K562 (cell line): ENCODE results near the gene EDN2. TPM values are rescaled to one million over a fixed set of nuclear protein-coding genes. Genes with fewer than 3 reads are reported as not detected.

Source experiments
- CREM ChIP-seq: IDR thresholded peaks from 2 replicates; pipeline ENCODE4 v1.6.1; 2014; ENCODE audit warnings: antibody characterized with exemption, low read depth
- FOXA3 ChIP-seq, 2 experiments: fragments of 450-650 bp in 1 of 2; sonication (generic) in 1 of 2; formaldehyde crosslinking; IDR thresholded peaks in 1 of 2; conservative IDR thresholded peaks in 1 of 2; 2 replicates each; pipeline versions ENCODE4 v1.4.0 to v1.8.0; 2020 to 2022; ENCODE audit warnings: mild to moderate bottlenecking in 2 of 2, missing genetic modification reagents in 1 of 2
- FUS ChIP-seq: fragments of 200-400 bp; formaldehyde crosslinking; optimal IDR thresholded peaks from 2 replicates; pipeline ENCODE3; 2017; ENCODE audit warnings: low read depth, low read length
- HDAC2 ChIP-seq: fragments of 450-650 bp; IDR thresholded peaks from 2 replicates; pipeline ENCODE4 v1.6.1; 2016; ENCODE audit warnings: mild to moderate bottlenecking
- POLR2AphosphoS2 ChIP-seq: IDR thresholded peaks from 2 replicates; pipeline ENCODE4 v1.6.1; 2012; ENCODE audit warnings: low read length, improper control_type of control experiment
- SIRT6 ChIP-seq: IDR thresholded peaks from one replicate; pipeline ENCODE4 v1.6.1; 2012; ENCODE audit warnings: low read depth, mild to moderate bottlenecking, control low read depth, inconsistent platforms, low read length, moderate library complexity
- ZC3H8 ChIP-seq: fragments of 450-650 bp; IDR thresholded peaks from 2 replicates; pipeline ENCODE4 v1.6.1; 2017
- ZKSCAN3 ChIP-seq: fragments of 250-450 bp; sonication (Bioruptor Pico); IDR thresholded peaks from 2 replicates; pipeline ENCODE4 v1.4.0; 2020
- ZNF316 ChIP-seq: fragments of 450-650 bp; IDR thresholded peaks from 2 replicates; pipeline ENCODE4 v1.6.1; 2016
- polyA plus RNA-seq, 8 experiments: library from polyadenylated mRNA; depleted of rRNA in 4 of 8; stranded (reverse) in 5 of 8; unstranded in 3 of 8; fragments of >200 nt; fragmentation: Nextera tagmentation in 2 of 8; fragmentation: Illumina TruSeq in 1 of 8; extraction: Ambion mirVana in 2 of 8; extraction: Trizol in 1 of 8; gene quantifications; 2 replicates each; pipeline versions ENCODE4 v1.2.1 to v1.2.3, GENCODE V29; 2011 to 2014; ENCODE audit warnings: inconsistent platforms in 1 of 8, missing spikeins in 1 of 8
- total RNA-seq, 7 experiments: library from RNA; depleted of rRNA in 6 of 7; stranded (reverse); fragments of >200 nt in 6 of 7; fragmentation: Illumina TruSeq in 2 of 7; extraction: Trizol in 2 of 7; gene quantifications; 2 replicates each; pipeline versions ENCODE4 v1.2.1 to v1.2.3, GENCODE V29; 2011 to 2021; ENCODE audit warnings: low replicate concordance in 1 of 7
- TF ChIP-seq, protein P1 (sequence below): fragments of 450-650 bp; IDR thresholded peaks from 2 replicates; pipeline ENCODE4 v1.7.0; 2016; ENCODE audit warnings: borderline replicate concordance
- TF ChIP-seq, protein P2 (sequence below): sonication (generic); formaldehyde crosslinking; IDR thresholded peaks from 2 replicates; pipeline ENCODE4 v1.4.0; 2020; ENCODE audit warnings: mild to moderate bottlenecking, missing genetic modification reagents
- TF ChIP-seq, protein P3 (sequence below): fragments of 250-450 bp; sonication (Bioruptor Pico); IDR thresholded peaks from 2 replicates; pipeline ENCODE4 v1.5.1; 2021; ENCODE audit warnings: mild to moderate bottlenecking
- TF ChIP-seq, protein P4 (sequence below): fragments of 450-650 bp; IDR thresholded peaks from 2 replicates; pipeline ENCODE4 v1.6.1; 2017; ENCODE audit warnings: antibody characterized with exemption, mild to moderate bottlenecking

Gene EDN2
- total and polyA plus RNA-seq, 9 of the 15 experiments (the other 6 are each of a cell fraction or from before 2014, with no cell fraction given) = not detected

DNA sequence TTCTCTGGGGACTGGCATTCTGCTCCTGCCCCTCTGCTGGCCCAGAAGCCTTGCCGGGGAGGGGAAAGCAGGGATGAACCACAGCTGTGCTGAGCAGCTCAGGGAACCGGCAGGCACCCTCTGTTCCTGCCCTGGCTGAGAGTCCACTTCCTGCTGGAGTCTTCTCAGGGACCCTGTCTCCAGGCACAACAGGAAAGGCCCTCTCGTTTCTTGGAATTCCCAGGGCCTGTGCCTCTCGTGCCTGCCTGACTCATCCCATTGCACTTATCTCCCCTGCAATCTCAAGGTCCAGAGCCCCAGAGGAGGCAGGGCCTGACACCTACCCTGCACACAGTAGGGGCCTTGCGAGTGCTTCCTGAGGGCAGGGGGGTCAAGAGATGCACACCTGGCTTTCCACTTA, 1.1 kb upstream of the EDN2 start (continued):
- TF ChIP-seq, protein P1, sequence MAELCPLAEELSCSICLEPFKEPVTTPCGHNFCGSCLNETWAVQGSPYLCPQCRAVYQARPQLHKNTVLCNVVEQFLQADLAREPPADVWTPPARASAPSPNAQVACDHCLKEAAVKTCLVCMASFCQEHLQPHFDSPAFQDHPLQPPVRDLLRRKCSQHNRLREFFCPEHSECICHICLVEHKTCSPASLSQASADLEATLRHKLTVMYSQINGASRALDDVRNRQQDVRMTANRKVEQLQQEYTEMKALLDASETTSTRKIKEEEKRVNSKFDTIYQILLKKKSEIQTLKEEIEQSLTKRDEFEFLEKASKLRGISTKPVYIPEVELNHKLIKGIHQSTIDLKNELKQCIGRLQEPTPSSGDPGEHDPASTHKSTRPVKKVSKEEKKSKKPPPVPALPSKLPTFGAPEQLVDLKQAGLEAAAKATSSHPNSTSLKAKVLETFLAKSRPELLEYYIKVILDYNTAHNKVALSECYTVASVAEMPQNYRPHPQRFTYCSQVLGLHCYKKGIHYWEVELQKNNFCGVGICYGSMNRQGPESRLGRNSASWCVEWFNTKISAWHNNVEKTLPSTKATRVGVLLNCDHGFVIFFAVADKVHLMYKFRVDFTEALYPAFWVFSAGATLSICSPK = no peak
- TF ChIP-seq FOXA3 (CRISPR knock-in tag; conservative IDR thresholded peaks at IDR 0.05 in 1 of 2, IDR thresholded peaks at IDR 0.05 in 1 of 2) (no peak), CREM (no peak), ZC3H8 (no peak), HDAC2 (no peak), SIRT6 (no peak), FUS (no peak), ZKSCAN3 (CRISPR knock-in tag) (no peak), POLR2AphosphoS2 (no peak), ZNF316 (no peak)
- TF ChIP-seq, protein P2, sequence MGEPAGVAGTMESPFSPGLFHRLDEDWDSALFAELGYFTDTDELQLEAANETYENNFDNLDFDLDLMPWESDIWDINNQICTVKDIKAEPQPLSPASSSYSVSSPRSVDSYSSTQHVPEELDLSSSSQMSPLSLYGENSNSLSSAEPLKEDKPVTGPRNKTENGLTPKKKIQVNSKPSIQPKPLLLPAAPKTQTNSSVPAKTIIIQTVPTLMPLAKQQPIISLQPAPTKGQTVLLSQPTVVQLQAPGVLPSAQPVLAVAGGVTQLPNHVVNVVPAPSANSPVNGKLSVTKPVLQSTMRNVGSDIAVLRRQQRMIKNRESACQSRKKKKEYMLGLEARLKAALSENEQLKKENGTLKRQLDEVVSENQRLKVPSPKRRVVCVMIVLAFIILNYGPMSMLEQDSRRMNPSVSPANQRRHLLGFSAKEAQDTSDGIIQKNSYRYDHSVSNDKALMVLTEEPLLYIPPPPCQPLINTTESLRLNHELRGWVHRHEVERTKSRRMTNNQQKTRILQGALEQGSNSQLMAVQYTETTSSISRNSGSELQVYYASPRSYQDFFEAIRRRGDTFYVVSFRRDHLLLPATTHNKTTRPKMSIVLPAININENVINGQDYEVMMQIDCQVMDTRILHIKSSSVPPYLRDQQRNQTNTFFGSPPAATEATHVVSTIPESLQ (CRISPR knock-in tag) = no peak
- TF ChIP-seq, protein P3, sequence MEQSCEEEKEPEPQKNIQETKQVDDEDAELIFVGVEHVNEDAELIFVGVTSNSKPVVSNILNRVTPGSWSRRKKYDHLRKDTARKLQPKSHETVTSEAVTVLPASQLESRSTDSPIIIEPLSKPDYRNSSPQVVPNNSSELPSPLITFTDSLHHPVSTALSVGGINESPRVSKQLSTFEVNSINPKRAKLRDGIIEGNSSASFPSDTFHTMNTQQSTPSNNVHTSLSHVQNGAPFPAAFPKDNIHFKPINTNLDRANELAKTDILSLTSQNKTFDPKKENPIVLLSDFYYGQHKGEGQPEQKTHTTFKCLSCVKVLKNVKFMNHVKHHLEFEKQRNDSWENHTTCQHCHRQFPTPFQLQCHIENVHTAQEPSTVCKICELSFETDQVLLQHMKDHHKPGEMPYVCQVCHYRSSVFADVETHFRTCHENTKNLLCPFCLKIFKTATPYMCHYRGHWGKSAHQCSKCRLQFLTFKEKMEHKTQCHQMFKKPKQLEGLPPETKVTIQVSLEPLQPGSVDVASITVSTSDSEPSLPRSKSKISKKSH (CRISPR knock-in tag) = no peak
- TF ChIP-seq, protein P4, sequence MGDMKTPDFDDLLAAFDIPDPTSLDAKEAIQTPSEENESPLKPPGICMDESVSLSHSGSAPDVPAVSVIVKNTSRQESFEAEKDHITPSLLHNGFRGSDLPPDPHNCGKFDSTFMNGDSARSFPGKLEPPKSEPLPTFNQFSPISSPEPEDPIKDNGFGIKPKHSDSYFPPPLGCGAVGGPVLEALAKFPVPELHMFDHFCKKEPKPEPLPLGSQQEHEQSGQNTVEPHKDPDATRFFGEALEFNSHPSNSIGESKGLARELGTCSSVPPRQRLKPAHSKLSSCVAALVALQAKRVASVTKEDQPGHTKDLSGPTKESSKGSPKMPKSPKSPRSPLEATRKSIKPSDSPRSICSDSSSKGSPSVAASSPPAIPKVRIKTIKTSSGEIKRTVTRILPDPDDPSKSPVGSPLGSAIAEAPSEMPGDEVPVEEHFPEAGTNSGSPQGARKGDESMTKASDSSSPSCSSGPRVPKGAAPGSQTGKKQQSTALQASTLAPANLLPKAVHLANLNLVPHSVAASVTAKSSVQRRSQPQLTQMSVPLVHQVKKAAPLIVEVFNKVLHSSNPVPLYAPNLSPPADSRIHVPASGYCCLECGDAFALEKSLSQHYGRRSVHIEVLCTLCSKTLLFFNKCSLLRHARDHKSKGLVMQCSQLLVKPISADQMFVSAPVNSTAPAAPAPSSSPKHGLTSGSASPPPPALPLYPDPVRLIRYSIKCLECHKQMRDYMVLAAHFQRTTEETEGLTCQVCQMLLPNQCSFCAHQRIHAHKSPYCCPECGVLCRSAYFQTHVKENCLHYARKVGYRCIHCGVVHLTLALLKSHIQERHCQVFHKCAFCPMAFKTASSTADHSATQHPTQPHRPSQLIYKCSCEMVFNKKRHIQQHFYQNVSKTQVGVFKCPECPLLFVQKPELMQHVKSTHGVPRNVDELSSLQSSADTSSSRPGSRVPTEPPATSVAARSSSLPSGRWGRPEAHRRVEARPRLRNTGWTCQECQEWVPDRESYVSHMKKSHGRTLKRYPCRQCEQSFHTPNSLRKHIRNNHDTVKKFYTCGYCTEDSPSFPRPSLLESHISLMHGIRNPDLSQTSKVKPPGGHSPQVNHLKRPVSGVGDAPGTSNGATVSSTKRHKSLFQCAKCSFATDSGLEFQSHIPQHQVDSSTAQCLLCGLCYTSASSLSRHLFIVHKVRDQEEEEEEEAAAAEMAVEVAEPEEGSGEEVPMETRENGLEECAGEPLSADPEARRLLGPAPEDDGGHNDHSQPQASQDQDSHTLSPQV = no peak
